Neural cell (in vitro differentiated cells): ENCODE results near the gene TOPBP1. TPM values are rescaled to one million over a fixed set of nuclear protein-coding genes. Genes with fewer than 3 reads are reported as not detected.

Experiments used
- H2AFZ ChIP-seq: fragments of 200-600, 300-800 bp; sonication (generic), shearing (Covaris generic); 2 replicates; pipeline ENCODE4 v1.6.0; 2014; ENCODE audit warnings: low read depth, mild to moderate bottlenecking, antibody characterized with exemption, low read length, moderate library complexity
- H3F3A ChIP-seq: fragments of 200-600 bp; shearing (Covaris generic); 2 replicates; pipeline ENCODE4 v1.6.1; 2016; ENCODE audit warnings: mild to moderate bottlenecking, moderate library complexity, mixed read lengths, antibody characterized with exemption, low read length; ENCODE audit not compliant: insufficient read depth, poor library complexity, severe bottlenecking
- H3K27ac ChIP-seq: fragments of 200-600, 300-800 bp; sonication (generic), shearing (Covaris generic); 2 replicates; pipeline ENCODE4 v1.5.1; 2014; ENCODE audit warnings: mild to moderate bottlenecking, low read length, moderate library complexity
- H3K27me3 ChIP-seq: fragments of 300-800, 200-600 bp; sonication (generic), shearing (Covaris generic); 2 replicates; pipeline ENCODE4 v1.6.0; 2014; ENCODE audit warnings: mild to moderate bottlenecking, low read depth, low read length, moderate library complexity; ENCODE audit not compliant: insufficient read depth
- H3K36me3 ChIP-seq: fragments of 300-800, 200-600 bp; sonication (generic), shearing (Covaris generic); 2 replicates; pipeline ENCODE4 v1.5.1; 2014; ENCODE audit warnings: mild to moderate bottlenecking, antibody characterized with exemption, low read length, moderate library complexity; ENCODE audit not compliant: insufficient read depth
- H3K4me2 ChIP-seq: fragments of 300-800, 200-600 bp; sonication (generic), shearing (Covaris generic); 2 replicates; pipeline ENCODE4 v1.6.0; 2014; ENCODE audit warnings: mild to moderate bottlenecking, low read length
- H3K4me3 ChIP-seq: fragments of 300-800, 200-600 bp; sonication (generic), shearing (Covaris generic); 2 replicates; pipeline ENCODE4 v1.5.1; 2014; ENCODE audit warnings: mild to moderate bottlenecking, low read length, moderate library complexity
- H3K79me2 ChIP-seq: fragments of 200-600 bp; shearing (Covaris generic); replicated peaks from 2 replicates; pipeline ENCODE4 v1.6.0; 2014; ENCODE audit warnings: mild to moderate bottlenecking, low read length, moderate library complexity; ENCODE audit not compliant: insufficient read depth
- H3K9ac ChIP-seq: fragments of 300-800, 200-600 bp; sonication (generic), shearing (Covaris generic); 2 replicates; pipeline ENCODE4 v1.6.1; 2016; ENCODE audit warnings: mild to moderate bottlenecking, low read length, mixed read lengths
- H3K9me2 ChIP-seq: fragments of 200-600 bp; shearing (Covaris generic); 2 replicates; pipeline ENCODE4 v1.6.1; 2016; ENCODE audit warnings: mild to moderate bottlenecking, low read length, mixed read lengths; ENCODE audit not compliant: insufficient read depth
- H3K9me3 ChIP-seq: fragments of 200-600, 300-800 bp; sonication (generic), shearing (Covaris generic); 2 replicates; pipeline ENCODE4 v1.6.1; 2016; ENCODE audit warnings: mild to moderate bottlenecking, mixed run types, low read length, moderate library complexity, mixed read lengths
- H4K20me1 ChIP-seq: fragments of 200-600 bp; shearing (Covaris generic); 2 replicates; pipeline ENCODE4 v1.6.1; 2016; ENCODE audit warnings: mild to moderate bottlenecking, mixed run types; ENCODE audit not compliant: insufficient read depth
- CTCF ChIP-seq: fragments of 450-650 bp; IDR thresholded peaks from 2 replicates; pipeline ENCODE4 v1.5.1; 2014; ENCODE audit warnings: antibody characterized with exemption, mild to moderate bottlenecking, moderate library complexity; ENCODE audit not compliant: poor library complexity, severe bottlenecking
- EP300 ChIP-seq: fragments of 450-650 bp; conservative IDR thresholded peaks from 2 replicates; pipeline ENCODE4 v1.6.1; 2014; ENCODE audit warnings: antibody characterized with exemption, mild to moderate bottlenecking, moderate library complexity; ENCODE audit not compliant: poor library complexity, severe bottlenecking
- EZH2 ChIP-seq: fragments of 200-600, 300-800 bp; shearing (Covaris generic), sonication (generic); IDR thresholded peaks from 2 replicates; pipeline ENCODE4 v1.6.1; 2014; ENCODE audit warnings: antibody characterized with exemption, low read length, borderline replicate concordance, mild to moderate bottlenecking; ENCODE audit not compliant: insufficient read depth, poor library complexity, severe bottlenecking
- MXI1 ChIP-seq: fragments of 450-650 bp; conservative IDR thresholded peaks from 2 replicates; pipeline ENCODE4 v1.6.1; 2014; ENCODE audit warnings: antibody characterized with exemption, mild to moderate bottlenecking; ENCODE audit not compliant: poor library complexity, severe bottlenecking
- POLR2AphosphoS5 ChIP-seq: IDR thresholded peaks from 2 replicates; pipeline ENCODE4 v1.6.1; 2012
- RAD21 ChIP-seq: fragments of 450-650 bp; conservative IDR thresholded peaks from 2 replicates; pipeline ENCODE4 v1.6.1; 2014; ENCODE audit warnings: antibody characterized with exemption, mild to moderate bottlenecking, moderate library complexity
- SMC3 ChIP-seq: fragments of 450-650 bp; conservative IDR thresholded peaks from 2 replicates; pipeline ENCODE4 v1.6.1; 2014; ENCODE audit warnings: antibody characterized with exemption, mild to moderate bottlenecking, moderate library complexity; ENCODE audit not compliant: poor library complexity
- TAF1 ChIP-seq: IDR thresholded peaks from 2 replicates; pipeline ENCODE4 v1.6.1; 2012; ENCODE audit warnings: low read depth
- polyA plus RNA-seq: library from polyadenylated mRNA; depleted of rRNA; stranded (reverse); fragments of >200 nt; gene quantifications from 2 replicates; pipeline ENCODE4 v1.2.3, GENCODE V29; 2014
- TF ChIP-seq, protein P1 (sequence below): IDR thresholded peaks from 2 replicates; pipeline ENCODE4 v1.6.1; 2012; ENCODE audit warnings: borderline replicate concordance

TOPBP1 gene
- polyA plus RNA-seq, 1 donor from 2014 or later: 46.6 TPM

- Histone ChIP-seq H3K9ac (no peak overlapping the region), H3K79me2 (no peaks in the 10 kb centered on the region), H4K20me1 (no peaks in the 10 kb centered on the region), H2AFZ (no peak overlapping the region), H3K9me3 (no peaks in the 10 kb centered on the region), H3K36me3 (no peaks in the 10 kb centered on the region), H3K9me2 (no peaks in the 10 kb centered on the region), H3K27ac (no peak overlapping the region), H3F3A (no peaks in the 10 kb centered on the region), H3K27me3 (no peaks in the 10 kb centered on the region), H3K4me3 (no peak overlapping the region), H3K4me2 (no peak overlapping the region)
- no peak for TF ChIP-seq TAF1
- TF ChIP-seq RAD21: no peak
Measured at GRCh38 chr3:133606342-133606741, 55.4 kb downstream of the TOPBP1 start.

DNA sequence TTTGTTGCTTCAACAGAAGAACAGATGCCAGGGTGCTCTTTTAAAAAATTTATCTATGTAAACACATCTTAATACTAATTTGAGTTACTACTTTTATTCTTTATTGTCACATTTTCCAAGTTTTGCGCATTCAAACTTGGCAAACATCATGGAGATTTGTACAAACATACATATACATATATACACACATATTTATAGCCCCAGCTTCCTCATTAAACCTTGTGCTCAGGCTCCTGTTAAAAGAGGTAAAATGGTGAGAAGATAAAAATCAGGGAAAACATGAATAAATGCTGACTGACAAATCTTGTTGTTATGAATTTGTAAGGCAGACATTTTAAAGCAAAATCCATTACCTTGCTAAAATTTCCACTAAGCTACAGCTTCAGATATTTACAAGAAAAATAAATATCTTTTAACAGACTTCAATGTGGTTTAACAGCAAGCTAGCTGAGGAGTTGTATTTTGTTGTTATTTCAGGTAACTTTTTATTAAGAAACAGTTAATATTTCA, 61.1 kb downstream of the TOPBP1 start:
- Histone ChIP-seq H3K36me3 (no peaks in the 10 kb centered on the region), H3F3A (no peaks in the 10 kb centered on the region), H3K27me3 (no peaks in the 10 kb centered on the region), H3K9me3 (no peaks in the 10 kb centered on the region), H2AFZ (no peak overlapping the region), H3K4me3 (no peak overlapping the region), H3K79me2 (no peaks in the 10 kb centered on the region), H4K20me1 (no peaks in the 10 kb centered on the region), H3K9ac (no peak overlapping the region), H3K27ac (no peak overlapping the region), H3K4me2 (no peak overlapping the region), H3K9me2 (no peaks in the 10 kb centered on the region)
- no peak for TF ChIP-seq SMC3
- TF ChIP-seq POLR2AphosphoS5: no peak
- TF ChIP-seq TAF1: no peak
- TF ChIP-seq, protein P1, sequence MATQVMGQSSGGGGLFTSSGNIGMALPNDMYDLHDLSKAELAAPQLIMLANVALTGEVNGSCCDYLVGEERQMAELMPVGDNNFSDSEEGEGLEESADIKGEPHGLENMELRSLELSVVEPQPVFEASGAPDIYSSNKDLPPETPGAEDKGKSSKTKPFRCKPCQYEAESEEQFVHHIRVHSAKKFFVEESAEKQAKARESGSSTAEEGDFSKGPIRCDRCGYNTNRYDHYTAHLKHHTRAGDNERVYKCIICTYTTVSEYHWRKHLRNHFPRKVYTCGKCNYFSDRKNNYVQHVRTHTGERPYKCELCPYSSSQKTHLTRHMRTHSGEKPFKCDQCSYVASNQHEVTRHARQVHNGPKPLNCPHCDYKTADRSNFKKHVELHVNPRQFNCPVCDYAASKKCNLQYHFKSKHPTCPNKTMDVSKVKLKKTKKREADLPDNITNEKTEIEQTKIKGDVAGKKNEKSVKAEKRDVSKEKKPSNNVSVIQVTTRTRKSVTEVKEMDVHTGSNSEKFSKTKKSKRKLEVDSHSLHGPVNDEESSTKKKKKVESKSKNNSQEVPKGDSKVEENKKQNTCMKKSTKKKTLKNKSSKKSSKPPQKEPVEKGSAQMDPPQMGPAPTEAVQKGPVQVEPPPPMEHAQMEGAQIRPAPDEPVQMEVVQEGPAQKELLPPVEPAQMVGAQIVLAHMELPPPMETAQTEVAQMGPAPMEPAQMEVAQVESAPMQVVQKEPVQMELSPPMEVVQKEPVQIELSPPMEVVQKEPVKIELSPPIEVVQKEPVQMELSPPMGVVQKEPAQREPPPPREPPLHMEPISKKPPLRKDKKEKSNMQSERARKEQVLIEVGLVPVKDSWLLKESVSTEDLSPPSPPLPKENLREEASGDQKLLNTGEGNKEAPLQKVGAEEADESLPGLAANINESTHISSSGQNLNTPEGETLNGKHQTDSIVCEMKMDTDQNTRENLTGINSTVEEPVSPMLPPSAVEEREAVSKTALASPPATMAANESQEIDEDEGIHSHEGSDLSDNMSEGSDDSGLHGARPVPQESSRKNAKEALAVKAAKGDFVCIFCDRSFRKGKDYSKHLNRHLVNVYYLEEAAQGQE: no peak
- TF ChIP-seq EP300: no peak
- no peak for TF ChIP-seq RAD21
- TF ChIP-seq MXI1: no peak
- TF ChIP-seq CTCF: no peak
- no peak for TF ChIP-seq EZH2

DNA sequence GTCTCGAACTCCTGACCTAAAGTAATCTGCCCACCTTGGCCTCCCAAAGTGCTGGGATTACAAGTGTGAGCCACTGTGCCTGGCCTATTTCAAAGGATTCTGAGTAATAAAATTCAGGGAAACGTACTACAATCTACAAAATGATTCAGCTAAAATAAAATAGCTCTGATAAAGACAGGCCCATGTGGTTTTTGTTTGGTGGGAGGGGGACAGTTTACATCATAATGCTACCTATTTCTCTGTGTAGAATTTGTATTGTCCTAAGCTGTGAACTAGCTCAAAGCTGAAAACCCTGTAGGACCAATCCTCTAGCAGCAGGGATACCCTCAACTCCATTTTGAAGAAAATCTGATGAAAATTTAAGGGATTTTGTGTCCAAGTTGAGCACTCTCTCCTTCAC, 62.5 kb downstream of the TOPBP1 start:
- Histone ChIP-seq H3K27me3 (no peaks in the 10 kb centered on the region), H3K4me3 (no peak overlapping the region), H3K79me2 (no peaks in the 10 kb centered on the region), H3K4me2 (no peak overlapping the region), H3K9ac (no peak overlapping the region), H3F3A (no peaks in the 10 kb centered on the region), H2AFZ (no peak overlapping the region), H4K20me1 (no peaks in the 10 kb centered on the region), H3K27ac (no peak overlapping the region), H3K9me2 (no peaks in the 10 kb centered on the region), H3K36me3 (no peaks in the 10 kb centered on the region), H3K9me3 (no peaks in the 10 kb centered on the region)
- TF ChIP-seq EP300 (no peak), TAF1 (no peak), RAD21 (no peak), SMC3 (no peak), POLR2AphosphoS5 (no peak), EZH2 (no peak), CTCF (no peak), MXI1 (no peak)
- TF ChIP-seq, protein P1: no peak
